LNCAP (cell line): Measurements from ENCODE around the gene BAG5.

Experiments used
- TF ChIP-seq, protein P1 (sequence below): fragments of 450-650 bp; IDR thresholded peaks from 2 replicates; pipeline ENCODE4 v1.5.1; 2017; ENCODE audit warnings: mild to moderate bottlenecking

Gene BAG5

DNA sequence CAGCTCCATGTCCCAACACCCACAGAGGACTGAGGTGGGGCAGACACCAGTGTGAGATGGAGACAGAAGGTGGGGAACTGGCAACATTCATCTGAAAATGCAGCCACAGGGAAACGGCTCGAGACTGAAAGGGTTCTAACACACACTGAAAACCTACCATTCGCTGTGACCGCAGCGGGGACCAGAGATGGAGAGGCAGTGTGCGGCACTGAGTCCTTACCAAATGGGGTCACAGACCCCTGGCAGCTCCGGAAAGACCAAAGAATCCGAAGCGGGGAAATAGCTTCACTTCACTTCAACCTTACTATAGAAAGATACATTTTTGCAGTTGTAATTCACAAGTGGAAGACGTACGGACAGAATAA, 9.6 kb downstream of the BAG5 start:
- TF ChIP-seq, protein P1, sequence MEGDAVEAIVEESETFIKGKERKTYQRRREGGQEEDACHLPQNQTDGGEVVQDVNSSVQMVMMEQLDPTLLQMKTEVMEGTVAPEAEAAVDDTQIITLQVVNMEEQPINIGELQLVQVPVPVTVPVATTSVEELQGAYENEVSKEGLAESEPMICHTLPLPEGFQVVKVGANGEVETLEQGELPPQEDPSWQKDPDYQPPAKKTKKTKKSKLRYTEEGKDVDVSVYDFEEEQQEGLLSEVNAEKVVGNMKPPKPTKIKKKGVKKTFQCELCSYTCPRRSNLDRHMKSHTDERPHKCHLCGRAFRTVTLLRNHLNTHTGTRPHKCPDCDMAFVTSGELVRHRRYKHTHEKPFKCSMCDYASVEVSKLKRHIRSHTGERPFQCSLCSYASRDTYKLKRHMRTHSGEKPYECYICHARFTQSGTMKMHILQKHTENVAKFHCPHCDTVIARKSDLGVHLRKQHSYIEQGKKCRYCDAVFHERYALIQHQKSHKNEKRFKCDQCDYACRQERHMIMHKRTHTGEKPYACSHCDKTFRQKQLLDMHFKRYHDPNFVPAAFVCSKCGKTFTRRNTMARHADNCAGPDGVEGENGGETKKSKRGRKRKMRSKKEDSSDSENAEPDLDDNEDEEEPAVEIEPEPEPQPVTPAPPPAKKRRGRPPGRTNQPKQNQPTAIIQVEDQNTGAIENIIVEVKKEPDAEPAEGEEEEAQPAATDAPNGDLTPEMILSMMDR = no peak

DNA sequence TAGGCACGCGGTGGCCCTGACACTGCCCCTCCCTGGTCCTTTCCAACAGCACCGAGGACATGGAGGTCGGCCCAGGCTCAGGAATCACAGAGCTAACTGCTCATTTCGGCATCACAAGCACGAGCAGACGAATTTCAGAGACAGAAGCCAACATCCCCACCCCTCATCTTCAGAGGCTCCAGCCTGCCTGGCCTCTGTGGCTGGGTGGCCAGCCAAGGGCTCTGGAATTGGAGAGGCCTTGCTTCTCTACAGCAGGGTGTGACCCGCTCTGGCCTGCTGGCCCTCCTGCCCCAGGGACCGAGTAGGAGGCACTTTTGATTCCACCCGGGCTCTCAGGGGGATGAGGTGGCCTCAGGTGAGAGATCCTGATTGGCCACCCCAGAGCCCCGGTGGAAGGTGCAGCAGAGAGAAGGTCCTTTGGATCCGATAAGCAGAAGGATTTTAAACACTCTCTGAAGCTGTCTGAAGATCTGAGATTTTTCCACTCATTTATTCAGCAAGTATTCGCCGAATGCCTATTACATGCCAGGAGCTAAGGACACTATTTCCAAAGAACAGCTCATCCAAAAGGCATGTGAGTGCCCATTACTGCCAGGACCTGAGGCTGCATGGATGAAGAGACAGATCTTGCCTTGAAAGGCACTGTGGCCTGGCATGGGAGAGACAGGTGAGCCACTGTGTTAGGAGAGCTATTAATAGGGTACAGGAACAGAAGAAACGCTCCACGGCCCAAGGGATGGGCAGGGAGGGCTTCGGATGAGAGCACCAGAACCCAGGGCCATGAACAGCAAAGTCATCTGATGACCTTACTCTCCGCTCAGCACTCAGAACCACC, 10.2 kb downstream of the BAG5 start:
- TF ChIP-seq, protein P1 = no peak

DNA sequence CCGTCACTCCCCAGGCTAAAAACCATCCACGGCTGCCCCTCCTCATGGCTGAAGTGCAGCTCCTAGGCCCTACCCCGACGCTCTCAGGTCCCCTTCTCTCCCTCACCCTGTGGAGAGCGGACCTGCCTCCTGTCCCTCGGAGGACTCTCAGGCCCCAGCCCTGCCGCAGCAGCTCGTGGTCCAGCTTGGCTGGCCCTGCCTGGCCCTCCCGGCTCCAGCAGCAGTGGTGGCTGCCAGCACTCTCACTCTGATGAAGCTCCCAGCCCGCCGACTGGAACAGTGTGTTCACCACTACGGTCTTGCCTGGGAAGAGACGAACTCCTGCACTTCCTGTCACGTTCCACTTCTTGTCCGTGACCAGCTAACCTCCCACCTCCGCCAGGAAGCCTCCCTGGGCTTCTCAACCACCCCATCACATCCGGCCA, 11.1 kb downstream of the BAG5 start:
- TF ChIP-seq, protein P1 = no peak

DNA sequence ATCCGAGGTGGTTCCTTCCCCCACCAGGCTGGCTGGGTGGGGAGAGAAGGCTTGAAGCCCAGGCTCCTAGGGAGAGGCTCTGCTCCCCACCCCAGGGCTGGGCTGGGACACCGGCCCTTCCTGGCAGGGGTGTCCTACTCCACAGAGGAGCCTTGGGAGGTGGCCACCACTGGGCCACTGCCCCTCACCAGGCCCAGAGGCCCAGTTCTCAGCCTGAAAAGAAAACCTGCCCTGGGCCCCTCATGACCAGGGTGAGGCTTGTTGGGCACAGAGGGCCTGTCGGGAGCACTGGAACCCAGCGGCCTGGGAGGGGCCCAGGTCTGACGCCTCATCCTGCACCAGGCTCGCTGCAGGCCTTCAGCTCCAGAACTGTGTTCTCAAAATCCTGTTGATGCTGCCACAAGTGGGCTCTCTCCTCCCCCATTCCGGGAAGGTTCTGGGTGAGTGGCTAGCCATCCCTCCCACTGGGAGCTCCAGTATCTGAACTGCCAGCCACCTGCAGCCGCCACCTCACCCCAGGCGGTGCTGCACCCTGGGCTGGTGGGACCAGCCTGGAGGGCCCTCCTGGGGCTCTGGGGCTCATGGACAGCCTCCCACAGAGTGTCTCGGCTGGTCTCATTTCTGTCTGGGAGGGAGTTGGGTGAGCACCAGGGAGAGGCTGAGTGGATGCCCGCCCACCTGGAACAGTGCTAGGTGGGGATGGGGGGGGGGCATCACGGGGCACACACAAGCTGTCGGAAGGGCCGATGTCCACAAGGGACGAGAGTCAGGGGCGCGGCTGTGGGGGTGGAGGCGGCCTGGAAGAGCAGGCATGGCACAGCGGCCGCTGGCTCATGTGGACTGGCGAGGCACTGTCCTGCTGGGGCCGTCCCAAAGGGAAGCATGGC, 11.8 kb downstream of the BAG5 start:
- TF ChIP-seq, protein P1 = no peak

DNA sequence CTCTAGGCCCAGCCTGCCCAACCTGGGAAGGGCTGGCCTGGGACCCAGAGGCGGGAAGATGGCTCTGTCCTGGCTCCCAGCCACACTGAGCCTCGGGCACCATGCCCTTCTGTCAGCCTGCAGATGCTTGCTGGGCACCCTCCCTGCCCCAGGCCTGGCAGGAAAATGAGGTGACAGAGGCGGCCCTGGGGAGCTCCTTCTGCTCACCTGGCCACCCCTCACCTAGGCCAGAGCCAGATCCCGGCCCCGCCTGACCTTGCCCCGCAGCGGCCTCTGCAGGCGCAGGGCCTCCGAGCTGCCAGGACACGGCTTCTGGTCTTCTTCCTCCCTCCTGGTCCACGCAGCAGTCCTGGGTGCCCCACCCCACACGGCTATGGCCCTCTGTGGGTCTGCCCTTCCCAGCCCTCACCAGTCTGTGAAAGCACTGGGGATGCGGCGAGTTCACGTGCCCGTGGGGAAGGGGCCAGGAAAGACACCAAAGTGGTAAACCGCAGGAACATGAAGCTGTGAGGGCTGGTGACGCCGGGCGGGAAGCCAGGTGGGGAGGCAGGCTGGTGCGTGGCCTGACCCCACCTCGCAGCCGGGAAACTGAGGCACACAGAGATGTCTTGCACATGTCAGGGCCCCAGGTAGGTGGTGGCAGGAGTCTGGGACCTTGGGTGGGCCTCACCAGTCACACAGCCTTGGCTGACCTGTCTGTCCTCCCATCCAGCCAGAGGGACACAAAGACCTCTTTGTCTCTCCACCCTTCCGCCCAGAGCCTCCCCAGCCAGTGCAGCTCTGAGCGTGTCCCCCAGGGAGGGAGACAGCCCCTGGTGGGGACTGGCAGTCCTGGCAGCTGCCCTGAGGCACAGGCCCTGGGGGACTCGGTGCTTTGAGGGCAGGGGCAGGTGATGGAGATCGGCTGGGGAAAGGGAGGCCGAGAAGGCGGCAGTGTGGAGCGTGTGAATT, 12.8 kb downstream of the BAG5 start:
- TF ChIP-seq, protein P1 = no peak

DNA sequence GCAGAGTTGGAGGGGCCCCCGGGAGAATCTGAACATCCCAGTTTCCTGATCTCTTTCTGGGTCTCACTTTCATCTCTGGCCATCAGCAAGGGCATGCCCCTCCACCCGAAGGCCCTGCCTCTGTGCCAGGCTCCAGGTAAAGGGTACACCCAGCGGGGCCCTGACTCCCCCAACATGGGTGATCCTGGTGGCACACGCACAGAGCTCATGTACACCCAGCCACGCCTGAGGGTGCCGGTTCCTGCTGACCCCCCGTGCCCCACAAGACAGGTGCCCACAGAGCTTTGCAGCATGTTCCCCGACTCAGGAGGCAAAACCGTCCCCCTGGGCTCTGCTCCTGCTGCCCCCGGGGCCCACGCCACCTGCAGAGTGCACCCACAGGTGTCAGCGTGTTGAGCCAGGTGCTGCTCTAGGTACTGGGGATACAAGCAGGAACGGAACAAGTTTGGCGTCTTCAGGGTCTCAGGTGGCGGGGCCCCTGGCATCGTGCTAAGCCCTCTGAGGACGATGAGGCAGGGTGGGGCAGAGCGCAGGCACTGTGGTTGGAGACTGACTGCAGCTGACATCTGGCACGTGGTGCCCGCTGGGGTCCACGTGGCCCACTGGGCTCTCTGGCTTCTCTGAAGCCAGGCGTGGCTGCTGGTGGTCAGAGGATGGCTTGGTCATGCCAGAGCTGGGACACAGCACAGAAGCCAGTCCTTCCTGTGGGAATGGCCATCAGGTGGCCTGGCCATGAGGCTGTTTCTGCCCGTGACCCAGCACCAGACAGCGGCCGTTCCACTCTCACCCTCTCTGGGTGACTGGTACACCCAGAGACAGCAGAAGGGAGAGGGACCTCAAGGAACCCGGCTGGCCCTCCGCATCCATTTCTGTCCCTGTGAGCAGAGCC, 13.8 kb downstream of the BAG5 start:
- TF ChIP-seq, protein P1 = no peak
